ENCODE measurements around the gene SLCO3A1.

DNA sequence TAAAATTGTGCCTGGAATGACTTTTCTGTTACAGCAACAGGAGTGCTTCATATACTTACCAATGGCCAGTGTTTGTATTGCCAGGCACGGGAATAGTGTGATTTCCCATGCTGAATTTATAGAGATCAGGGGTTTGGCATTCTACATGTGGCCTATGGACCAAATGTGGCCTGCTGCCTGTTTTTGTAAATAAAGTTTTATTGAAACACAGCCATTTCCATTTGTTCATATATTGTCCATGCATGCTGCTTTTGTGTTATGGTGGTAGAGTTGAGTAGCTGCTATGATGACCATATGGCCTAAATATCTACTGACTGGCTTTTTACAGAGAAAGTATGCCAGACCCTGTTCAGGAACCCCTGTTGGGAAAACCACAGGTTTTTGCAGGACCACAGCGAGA is 55.6 kb downstream of the SLCO3A1 start:
- TF ChIP-seq, protein P1, sequence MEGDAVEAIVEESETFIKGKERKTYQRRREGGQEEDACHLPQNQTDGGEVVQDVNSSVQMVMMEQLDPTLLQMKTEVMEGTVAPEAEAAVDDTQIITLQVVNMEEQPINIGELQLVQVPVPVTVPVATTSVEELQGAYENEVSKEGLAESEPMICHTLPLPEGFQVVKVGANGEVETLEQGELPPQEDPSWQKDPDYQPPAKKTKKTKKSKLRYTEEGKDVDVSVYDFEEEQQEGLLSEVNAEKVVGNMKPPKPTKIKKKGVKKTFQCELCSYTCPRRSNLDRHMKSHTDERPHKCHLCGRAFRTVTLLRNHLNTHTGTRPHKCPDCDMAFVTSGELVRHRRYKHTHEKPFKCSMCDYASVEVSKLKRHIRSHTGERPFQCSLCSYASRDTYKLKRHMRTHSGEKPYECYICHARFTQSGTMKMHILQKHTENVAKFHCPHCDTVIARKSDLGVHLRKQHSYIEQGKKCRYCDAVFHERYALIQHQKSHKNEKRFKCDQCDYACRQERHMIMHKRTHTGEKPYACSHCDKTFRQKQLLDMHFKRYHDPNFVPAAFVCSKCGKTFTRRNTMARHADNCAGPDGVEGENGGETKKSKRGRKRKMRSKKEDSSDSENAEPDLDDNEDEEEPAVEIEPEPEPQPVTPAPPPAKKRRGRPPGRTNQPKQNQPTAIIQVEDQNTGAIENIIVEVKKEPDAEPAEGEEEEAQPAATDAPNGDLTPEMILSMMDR (IDR thresholded peaks at IDR 0.05) = no peak
- TF ChIP-seq POLR2A (IDR thresholded peaks at IDR 0.05) = no peak
